ENCODE measurements around the gene FNDC3B.

Gene FNDC3B

DNA sequence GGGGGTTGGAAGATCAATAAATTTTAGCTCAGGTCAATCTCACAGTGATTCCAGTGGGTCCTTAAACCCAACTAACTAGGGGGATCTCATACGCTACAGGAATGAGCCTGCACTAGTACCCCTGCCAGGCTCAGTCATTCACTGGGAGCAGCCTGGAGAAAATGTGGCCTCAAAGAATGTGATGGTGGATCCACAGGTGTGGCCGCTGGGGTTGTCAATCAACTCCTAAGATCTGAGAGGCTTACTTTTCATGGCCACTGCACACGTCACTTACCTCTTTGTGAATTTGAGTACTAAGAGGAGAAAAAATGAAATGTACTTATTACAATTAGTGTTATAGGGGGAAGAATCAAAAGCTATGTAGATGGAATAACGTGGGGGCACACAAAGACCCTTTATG is 17.5 kb upstream of the FNDC3B start (continued):
- TF ChIP-seq, protein P1, sequence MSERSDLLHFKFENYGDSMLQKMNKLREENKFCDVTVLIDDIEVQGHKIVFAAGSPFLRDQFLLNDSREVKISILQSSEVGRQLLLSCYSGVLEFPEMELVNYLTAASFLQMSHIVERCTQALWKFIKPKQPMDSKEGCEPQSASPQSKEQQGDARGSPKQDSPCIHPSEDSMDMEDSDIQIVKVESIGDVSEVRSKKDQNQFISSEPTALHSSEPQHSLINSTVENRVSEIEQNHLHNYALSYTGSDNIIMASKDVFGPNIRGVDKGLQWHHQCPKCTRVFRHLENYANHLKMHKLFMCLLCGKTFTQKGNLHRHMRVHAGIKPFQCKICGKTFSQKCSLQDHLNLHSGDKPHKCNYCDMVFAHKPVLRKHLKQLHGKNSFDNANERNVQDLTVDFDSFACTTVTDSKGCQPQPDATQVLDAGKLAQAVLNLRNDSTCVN (tag by site-specific recombination; optimal IDR thresholded peaks at IDR 0.05) = no peak
- TF ChIP-seq ZNF350 (tag by site-specific recombination; IDR thresholded peaks at IDR 0.05) (no peak), KLF7 (tag by site-specific recombination; IDR thresholded peaks at IDR 0.05; ENCODE audit: borderline replicate concordance) (no peak)

DNA sequence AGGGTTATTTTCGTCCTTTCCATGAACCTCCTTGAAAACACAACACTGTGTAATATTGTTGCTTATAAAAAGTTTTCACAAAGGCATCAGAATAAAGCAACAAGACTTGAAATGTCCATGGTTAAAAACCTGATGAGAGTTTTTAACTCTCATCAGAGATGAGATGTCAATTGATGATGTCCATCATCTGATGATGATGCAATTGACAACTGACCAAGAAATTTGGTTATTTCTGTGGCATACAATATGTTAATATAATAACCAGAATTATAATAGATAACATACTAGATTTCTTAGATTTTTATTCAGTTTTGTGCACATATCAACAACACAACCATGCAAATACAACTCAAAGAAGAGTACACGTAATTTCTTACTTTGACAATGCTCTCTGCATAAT is 15.5 kb upstream of the FNDC3B start:
- Histone ChIP-seq H3K27ac (ENCODE audit: extremely low read depth, low read depth, low read length) (no peak overlapping the region), H3K4me1 (ENCODE audit: control insufficient read depth, insufficient read depth, low read length) (no peaks in the 10 kb centered on the region), H3K36me3 (ENCODE audit: control insufficient read depth in 2 of 2, insufficient read depth in 1 of 2, low read length in 2 of 2) (no peaks in the 10 kb centered on the region), H3K4me3 (ENCODE audit: low read depth, low read length) (no peak overlapping the region), H3K9me3 (ENCODE audit: control insufficient read depth, insufficient read depth, low read depth, low read length) (no peaks in the 10 kb centered on the region)
- TF ChIP-seq ZBTB1 (tag by site-specific recombination; IDR thresholded peaks at IDR 0.05) (no peak), ZNF596 (tag by site-specific recombination; IDR thresholded peaks at IDR 0.05) (no peak)
- CTCF ChIA-PET = no interaction called here
- POLR2A ChIA-PET = no interaction called here

DNA sequence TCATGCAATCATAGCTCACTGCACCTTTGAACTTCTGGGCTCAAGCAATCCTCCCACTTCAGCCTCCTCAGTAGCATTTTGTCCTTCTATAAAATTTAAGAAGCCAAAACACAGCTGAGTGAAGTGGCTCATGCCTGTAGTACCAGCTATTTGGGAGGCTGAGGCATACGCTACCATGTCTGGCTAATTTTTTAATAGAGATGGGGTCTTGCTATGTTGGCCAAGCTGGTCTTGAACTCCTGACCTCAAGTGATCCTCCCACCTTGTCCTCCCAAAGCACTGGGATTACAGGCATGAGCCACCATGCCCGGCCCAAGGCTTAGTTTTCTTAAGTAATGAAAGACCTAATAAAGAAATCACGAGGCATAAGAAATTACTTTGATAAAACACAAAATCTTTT is 14.7 kb upstream of the FNDC3B start:
- Histone ChIP-seq H3K36me3 (ENCODE audit: control insufficient read depth in 2 of 2, insufficient read depth in 1 of 2, low read length in 2 of 2) (no peaks in the 10 kb centered on the region), H3K27ac (ENCODE audit: extremely low read depth, low read depth, low read length) (no peak overlapping the region), H3K4me3 (ENCODE audit: low read depth, low read length) (no peak overlapping the region), H3K9me3 (ENCODE audit: control insufficient read depth, insufficient read depth, low read depth, low read length) (no peaks in the 10 kb centered on the region), H3K4me1 (ENCODE audit: control insufficient read depth, insufficient read depth, low read length) (no peaks in the 10 kb centered on the region)
- ChIA-PET CTCF (interaction anchor here (1.3 kb wide), 1 partner anchor 11 kb away, joined by 3 read pairs; no protein-coding TSS in a partner anchor), POLR2A (no interaction called here)
- no peak for TF ChIP-seq GLIS2 (tag by site-specific recombination; IDR thresholded peaks at IDR 0.05)
- TF ChIP-seq, protein P2, sequence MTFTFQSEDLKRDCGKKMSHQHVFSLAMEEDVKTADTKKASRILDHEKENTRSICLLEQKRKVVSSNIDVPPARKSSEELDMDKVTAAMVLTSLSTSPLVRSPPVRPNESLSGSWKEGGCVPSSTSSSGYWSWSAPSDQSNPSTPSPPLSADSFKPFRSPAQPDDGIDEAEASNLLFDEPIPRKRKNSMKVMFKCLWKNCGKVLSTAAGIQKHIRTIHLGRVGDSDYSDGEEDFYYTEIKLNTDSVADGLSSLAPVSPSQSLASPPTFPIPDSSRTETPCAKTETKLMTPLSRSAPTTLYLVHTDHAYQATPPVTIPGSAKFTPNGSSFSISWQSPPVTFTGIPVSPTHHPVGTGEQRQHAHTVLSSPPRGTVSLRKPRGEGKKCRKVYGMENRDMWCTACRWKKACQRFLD (tag by site-specific recombination; IDR thresholded peaks at IDR 0.05) = no peak
- TF ChIP-seq, protein P3, sequence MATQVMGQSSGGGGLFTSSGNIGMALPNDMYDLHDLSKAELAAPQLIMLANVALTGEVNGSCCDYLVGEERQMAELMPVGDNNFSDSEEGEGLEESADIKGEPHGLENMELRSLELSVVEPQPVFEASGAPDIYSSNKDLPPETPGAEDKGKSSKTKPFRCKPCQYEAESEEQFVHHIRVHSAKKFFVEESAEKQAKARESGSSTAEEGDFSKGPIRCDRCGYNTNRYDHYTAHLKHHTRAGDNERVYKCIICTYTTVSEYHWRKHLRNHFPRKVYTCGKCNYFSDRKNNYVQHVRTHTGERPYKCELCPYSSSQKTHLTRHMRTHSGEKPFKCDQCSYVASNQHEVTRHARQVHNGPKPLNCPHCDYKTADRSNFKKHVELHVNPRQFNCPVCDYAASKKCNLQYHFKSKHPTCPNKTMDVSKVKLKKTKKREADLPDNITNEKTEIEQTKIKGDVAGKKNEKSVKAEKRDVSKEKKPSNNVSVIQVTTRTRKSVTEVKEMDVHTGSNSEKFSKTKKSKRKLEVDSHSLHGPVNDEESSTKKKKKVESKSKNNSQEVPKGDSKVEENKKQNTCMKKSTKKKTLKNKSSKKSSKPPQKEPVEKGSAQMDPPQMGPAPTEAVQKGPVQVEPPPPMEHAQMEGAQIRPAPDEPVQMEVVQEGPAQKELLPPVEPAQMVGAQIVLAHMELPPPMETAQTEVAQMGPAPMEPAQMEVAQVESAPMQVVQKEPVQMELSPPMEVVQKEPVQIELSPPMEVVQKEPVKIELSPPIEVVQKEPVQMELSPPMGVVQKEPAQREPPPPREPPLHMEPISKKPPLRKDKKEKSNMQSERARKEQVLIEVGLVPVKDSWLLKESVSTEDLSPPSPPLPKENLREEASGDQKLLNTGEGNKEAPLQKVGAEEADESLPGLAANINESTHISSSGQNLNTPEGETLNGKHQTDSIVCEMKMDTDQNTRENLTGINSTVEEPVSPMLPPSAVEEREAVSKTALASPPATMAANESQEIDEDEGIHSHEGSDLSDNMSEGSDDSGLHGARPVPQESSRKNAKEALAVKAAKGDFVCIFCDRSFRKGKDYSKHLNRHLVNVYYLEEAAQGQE (tag by site-specific recombination; IDR thresholded peaks at IDR 0.05) = no peak
- TF ChIP-seq ZNF133 (tag by site-specific recombination; IDR thresholded peaks at IDR 0.05) = no peak
- no peak for TF ChIP-seq ZNF202 (tag by site-specific recombination; IDR thresholded peaks at IDR 0.05; ENCODE audit: borderline replicate concordance)
- no peak for TF ChIP-seq KLF1 (tag by site-specific recombination; IDR thresholded peaks at IDR 0.05)
- no peak for TF ChIP-seq ZNF132 (tag by site-specific recombination; IDR thresholded peaks at IDR 0.05; ENCODE audit: borderline replicate concordance)
- TF ChIP-seq, protein P4, sequence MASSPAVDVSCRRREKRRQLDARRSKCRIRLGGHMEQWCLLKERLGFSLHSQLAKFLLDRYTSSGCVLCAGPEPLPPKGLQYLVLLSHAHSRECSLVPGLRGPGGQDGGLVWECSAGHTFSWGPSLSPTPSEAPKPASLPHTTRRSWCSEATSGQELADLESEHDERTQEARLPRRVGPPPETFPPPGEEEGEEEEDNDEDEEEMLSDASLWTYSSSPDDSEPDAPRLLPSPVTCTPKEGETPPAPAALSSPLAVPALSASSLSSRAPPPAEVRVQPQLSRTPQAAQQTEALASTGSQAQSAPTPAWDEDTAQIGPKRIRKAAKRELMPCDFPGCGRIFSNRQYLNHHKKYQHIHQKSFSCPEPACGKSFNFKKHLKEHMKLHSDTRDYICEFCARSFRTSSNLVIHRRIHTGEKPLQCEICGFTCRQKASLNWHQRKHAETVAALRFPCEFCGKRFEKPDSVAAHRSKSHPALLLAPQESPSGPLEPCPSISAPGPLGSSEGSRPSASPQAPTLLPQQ (tag by site-specific recombination; IDR thresholded peaks at IDR 0.05) = no peak
- TF ChIP-seq, protein P5, sequence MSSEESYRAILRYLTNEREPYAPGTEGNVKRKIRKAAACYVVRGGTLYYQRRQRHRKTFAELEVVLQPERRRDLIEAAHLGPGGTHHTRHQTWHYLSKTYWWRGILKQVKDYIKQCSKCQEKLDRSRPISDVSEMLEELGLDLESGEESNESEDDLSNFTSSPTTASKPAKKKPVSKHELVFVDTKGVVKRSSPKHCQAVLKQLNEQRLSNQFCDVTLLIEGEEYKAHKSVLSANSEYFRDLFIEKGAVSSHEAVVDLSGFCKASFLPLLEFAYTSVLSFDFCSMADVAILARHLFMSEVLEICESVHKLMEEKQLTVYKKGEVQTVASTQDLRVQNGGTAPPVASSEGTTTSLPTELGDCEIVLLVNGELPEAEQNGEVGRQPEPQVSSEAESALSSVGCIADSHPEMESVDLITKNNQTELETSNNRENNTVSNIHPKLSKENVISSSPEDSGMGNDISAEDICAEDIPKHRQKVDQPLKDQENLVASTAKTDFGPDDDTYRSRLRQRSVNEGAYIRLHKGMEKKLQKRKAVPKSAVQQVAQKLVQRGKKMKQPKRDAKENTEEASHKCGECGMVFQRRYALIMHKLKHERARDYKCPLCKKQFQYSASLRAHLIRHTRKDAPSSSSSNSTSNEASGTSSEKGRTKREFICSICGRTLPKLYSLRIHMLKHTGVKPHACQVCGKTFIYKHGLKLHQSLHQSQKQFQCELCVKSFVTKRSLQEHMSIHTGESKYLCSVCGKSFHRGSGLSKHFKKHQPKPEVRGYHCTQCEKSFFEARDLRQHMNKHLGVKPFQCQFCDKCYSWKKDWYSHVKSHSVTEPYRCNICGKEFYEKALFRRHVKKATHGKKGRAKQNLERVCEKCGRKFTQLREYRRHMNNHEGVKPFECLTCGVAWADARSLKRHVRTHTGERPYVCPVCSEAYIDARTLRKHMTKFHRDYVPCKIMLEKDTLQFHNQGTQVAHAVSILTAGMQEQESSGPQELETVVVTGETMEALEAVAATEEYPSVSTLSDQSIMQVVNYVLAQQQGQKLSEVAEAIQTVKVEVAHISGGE (tag by site-specific recombination; conservative IDR thresholded peaks at IDR 0.05; ENCODE audit: low read depth) = no peak
- no peak for TF ChIP-seq ZIC2 (tag by site-specific recombination; IDR thresholded peaks at IDR 0.05)
- no peak for TF ChIP-seq ZNF335 (tag by site-specific recombination; conservative IDR thresholded peaks at IDR 0.05)
- TF ChIP-seq ZNF610 (tag by site-specific recombination; IDR thresholded peaks at IDR 0.05; ENCODE audit: borderline replicate concordance) = no peak
- no peak for TF ChIP-seq ZNF121 (tag by site-specific recombination; IDR thresholded peaks at IDR 0.05)
- TF ChIP-seq, protein P6, sequence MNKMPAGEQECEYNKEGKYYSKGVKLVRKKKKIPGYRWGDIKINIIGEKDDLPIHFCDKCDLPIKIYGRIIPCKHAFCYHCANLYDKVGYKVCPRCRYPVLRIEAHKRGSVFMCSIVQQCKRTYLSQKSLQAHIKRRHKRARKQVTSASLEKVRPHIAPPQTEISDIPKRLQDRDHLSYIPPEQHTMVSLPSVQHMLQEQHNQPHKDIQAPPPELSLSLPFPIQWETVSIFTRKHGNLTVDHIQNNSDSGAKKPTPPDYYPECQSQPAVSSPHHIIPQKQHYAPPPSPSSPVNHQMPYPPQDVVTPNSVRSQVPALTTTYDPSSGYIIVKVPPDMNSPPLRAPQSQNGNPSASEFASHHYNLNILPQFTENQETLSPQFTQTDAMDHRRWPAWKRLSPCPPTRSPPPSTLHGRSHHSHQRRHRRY (tag by site-specific recombination; IDR thresholded peaks at IDR 0.05) = no peak
- no peak for TF ChIP-seq ZNF701 (tag by site-specific recombination; IDR thresholded peaks at IDR 0.05)
- TF ChIP-seq SALL2 (tag by site-specific recombination; IDR thresholded peaks at IDR 0.05; ENCODE audit: borderline replicate concordance) = no peak
- TF ChIP-seq ZNF24 (tag by site-specific recombination; IDR thresholded peaks at IDR 0.05) = no peak
